HEK293 (cell line): Measurements from ENCODE around the gene TSR1.

ENCODE experiments used
- GLIS2 ChIP-seq: fragments of 450-650 bp; formaldehyde crosslinking; IDR thresholded peaks from 2 replicates; pipeline ENCODE4 v1.5.1; 2016; ENCODE audit warnings: missing biosample characterization, missing genetic modification characterization
- HOXC10 ChIP-seq: sonication (generic); formaldehyde crosslinking; IDR thresholded peaks from 2 replicates; pipeline ENCODE4 v1.8.1; 2023; ENCODE audit warnings: mild to moderate bottlenecking, missing genetic modification reagents
- IKZF3 ChIP-seq: fragments of 450-650 bp; IDR thresholded peaks from 2 replicates; pipeline ENCODE4 v1.5.0; 2018; ENCODE audit warnings: missing biosample characterization, mild to moderate bottlenecking, missing genetic modification characterization, moderate library complexity
- KLF10 ChIP-seq: fragments of 450-650 bp; IDR thresholded peaks from 2 replicates; pipeline ENCODE4 v1.5.1; 2018; ENCODE audit warnings: missing biosample characterization, mild to moderate bottlenecking, missing genetic modification characterization
- KLF9 ChIP-seq: fragments of 450-650 bp; formaldehyde crosslinking; IDR thresholded peaks from 2 replicates; pipeline ENCODE4 v1.5.1; 2016; ENCODE audit warnings: missing biosample characterization, missing genetic modification characterization, low read depth
- PRDM1 ChIP-seq: fragments of 450-650 bp; formaldehyde crosslinking; IDR thresholded peaks from 2 replicates; pipeline ENCODE4; 2016; ENCODE audit warnings: missing biosample characterization, missing genetic modification characterization
- RBAK ChIP-seq: fragments of 450-650 bp; formaldehyde crosslinking; IDR thresholded peaks from 2 replicates; pipeline ENCODE4 v1.5.1; 2016; ENCODE audit warnings: missing biosample characterization, missing genetic modification characterization
- SCRT2 ChIP-seq: fragments of 450-650 bp; formaldehyde crosslinking; IDR thresholded peaks from 2 replicates; pipeline ENCODE4 v1.5.1; 2016; ENCODE audit warnings: missing biosample characterization, missing genetic modification characterization
- SETDB1 ChIP-seq: IDR thresholded peaks from one replicate; pipeline ENCODE4 v1.6.1; 2017; ENCODE audit warnings: mild to moderate bottlenecking, low read length, moderate library complexity, mixed read lengths; ENCODE audit not compliant: insufficient read length
- SP2 ChIP-seq: fragments of 450-650 bp; formaldehyde crosslinking; IDR thresholded peaks from 2 replicates; pipeline ENCODE4 v1.5.1; 2016; ENCODE audit warnings: missing biosample characterization, missing genetic modification characterization
- TCF7L2 ChIP-seq: IDR thresholded peaks from 2 replicates; pipeline ENCODE4 v1.6.1; 2011; ENCODE audit warnings: low read depth, mild to moderate bottlenecking, inconsistent platforms, low read length, moderate library complexity, borderline replicate concordance
- TRIM28 ChIP-seq: IDR thresholded peaks from 2 replicates; pipeline ENCODE4 v1.6.1; 2011; ENCODE audit warnings: low read length, control low read depth, borderline replicate concordance
- ZBTB17 ChIP-seq: fragments of 450-650 bp; formaldehyde crosslinking; IDR thresholded peaks from 2 replicates; pipeline ENCODE4 v1.5.1; 2016; ENCODE audit warnings: missing biosample characterization, missing genetic modification characterization
- ZFHX2 ChIP-seq: fragments of 450-650 bp; formaldehyde crosslinking; conservative IDR thresholded peaks from 2 replicates; pipeline ENCODE4 v1.5.1; 2016; ENCODE audit warnings: missing biosample characterization, missing genetic modification characterization
- ZNF121 ChIP-seq: fragments of 450-650 bp; formaldehyde crosslinking; IDR thresholded peaks from 2 replicates; pipeline ENCODE4 v1.5.1; 2016; ENCODE audit warnings: missing biosample characterization, missing genetic modification characterization
- ZNF132 ChIP-seq: fragments of 450-650 bp; formaldehyde crosslinking; IDR thresholded peaks from 2 replicates; pipeline ENCODE4 v1.5.1; 2017; ENCODE audit warnings: missing biosample characterization, missing genetic modification characterization, borderline replicate concordance
- ZNF175 ChIP-seq: fragments of 450-650 bp; formaldehyde crosslinking; IDR thresholded peaks from 2 replicates; pipeline ENCODE4 v1.5.1; 2016; ENCODE audit warnings: missing biosample characterization, missing genetic modification characterization
- ZNF221 ChIP-seq: fragments of 450-650 bp; formaldehyde crosslinking; IDR thresholded peaks from 2 replicates; pipeline ENCODE4 v1.5.1; 2017; ENCODE audit warnings: missing biosample characterization, missing genetic modification characterization, borderline replicate concordance
- ZNF239 ChIP-seq: fragments of 450-650 bp; formaldehyde crosslinking; IDR thresholded peaks from 2 replicates; pipeline ENCODE4 v1.5.1; 2016; ENCODE audit warnings: missing biosample characterization, missing genetic modification characterization
- ZNF302 ChIP-seq: fragments of 450-650 bp; formaldehyde crosslinking; IDR thresholded peaks from 2 replicates; pipeline ENCODE4 v1.5.1; 2016; ENCODE audit warnings: missing biosample characterization, missing genetic modification characterization, low read depth
- ZNF354C ChIP-seq: fragments of 450-650 bp; formaldehyde crosslinking; IDR thresholded peaks from 2 replicates; pipeline ENCODE4 v1.5.1; 2016; ENCODE audit warnings: missing biosample characterization, missing genetic modification characterization, low read depth, borderline replicate concordance
- ZNF394 ChIP-seq: fragments of 450-650 bp; formaldehyde crosslinking; IDR thresholded peaks from 2 replicates; pipeline ENCODE4 v1.5.1; 2016; ENCODE audit warnings: missing biosample characterization, missing genetic modification characterization, mild to moderate bottlenecking, moderate library complexity, borderline replicate concordance
- ZNF48 ChIP-seq: fragments of 450-650 bp; formaldehyde crosslinking; IDR thresholded peaks from 2 replicates; pipeline ENCODE4 v1.5.1; 2016; ENCODE audit warnings: missing biosample characterization, missing genetic modification characterization
- ZNF501 ChIP-seq: fragments of 450-650 bp; formaldehyde crosslinking; IDR thresholded peaks from 2 replicates; pipeline ENCODE4 v1.5.1; 2016; ENCODE audit warnings: missing biosample characterization, missing genetic modification characterization
- ZNF544 ChIP-seq: fragments of 450-650 bp; formaldehyde crosslinking; IDR thresholded peaks from 2 replicates; pipeline ENCODE4 v1.5.0; 2017; ENCODE audit warnings: missing biosample characterization, missing genetic modification characterization
- ZNF555 ChIP-seq: fragments of 450-650 bp; formaldehyde crosslinking; conservative IDR thresholded peaks from 2 replicates; pipeline ENCODE4 v1.5.1; 2017; ENCODE audit warnings: missing biosample characterization, mild to moderate bottlenecking, missing genetic modification characterization, inconsistent platforms
- ZNF585B ChIP-seq: fragments of 450-650 bp; formaldehyde crosslinking; IDR thresholded peaks from 2 replicates; pipeline ENCODE4 v1.5.1; 2016; ENCODE audit warnings: missing biosample characterization, missing genetic modification characterization
- ZNF623 ChIP-seq: fragments of 450-650 bp; formaldehyde crosslinking; IDR thresholded peaks from 2 replicates; pipeline ENCODE4 v1.5.1; 2016; ENCODE audit warnings: missing biosample characterization, missing genetic modification characterization
- ZNF658 ChIP-seq: fragments of 450-650 bp; formaldehyde crosslinking; IDR thresholded peaks from 2 replicates; pipeline ENCODE4; 2016; ENCODE audit warnings: missing biosample characterization, missing genetic modification characterization
- ZNF660 ChIP-seq: fragments of 450-650 bp; IDR thresholded peaks from 2 replicates; pipeline ENCODE4 v1.5.1; 2018; ENCODE audit warnings: missing biosample characterization, mild to moderate bottlenecking, missing genetic modification characterization
- ZNF747 ChIP-seq: fragments of 450-650 bp; formaldehyde crosslinking; IDR thresholded peaks from 2 replicates; pipeline ENCODE4 v1.5.1; 2016; ENCODE audit warnings: missing biosample characterization, missing genetic modification characterization
- ZNF785 ChIP-seq: fragments of 450-650 bp; formaldehyde crosslinking; IDR thresholded peaks from 2 replicates; pipeline ENCODE4 v1.5.1; 2016; ENCODE audit warnings: missing biosample characterization, missing genetic modification characterization
- ZSCAN30 ChIP-seq: fragments of 450-650 bp; IDR thresholded peaks from 2 replicates; pipeline ENCODE4 v1.5.1; 2018; ENCODE audit warnings: missing biosample characterization, mild to moderate bottlenecking, missing genetic modification characterization, moderate library complexity
- TF ChIP-seq, protein P1 (sequence below): fragments of 450-650 bp; formaldehyde crosslinking; IDR thresholded peaks from 2 replicates; pipeline ENCODE4 v1.5.1; 2016; ENCODE audit warnings: missing biosample characterization, missing genetic modification characterization
- TF ChIP-seq, protein P2 (sequence below): fragments of 450-650 bp; formaldehyde crosslinking; conservative IDR thresholded peaks from 2 replicates; pipeline ENCODE4 v1.5.1; 2016; ENCODE audit warnings: low read depth, missing biosample characterization, missing genetic modification characterization
- TF ChIP-seq, protein P3 (sequence below): fragments of 450-650 bp; formaldehyde crosslinking; IDR thresholded peaks from 2 replicates; pipeline ENCODE4 v1.5.1; 2016; ENCODE audit warnings: missing biosample characterization, missing genetic modification characterization

The TSR1 gene

DNA sequence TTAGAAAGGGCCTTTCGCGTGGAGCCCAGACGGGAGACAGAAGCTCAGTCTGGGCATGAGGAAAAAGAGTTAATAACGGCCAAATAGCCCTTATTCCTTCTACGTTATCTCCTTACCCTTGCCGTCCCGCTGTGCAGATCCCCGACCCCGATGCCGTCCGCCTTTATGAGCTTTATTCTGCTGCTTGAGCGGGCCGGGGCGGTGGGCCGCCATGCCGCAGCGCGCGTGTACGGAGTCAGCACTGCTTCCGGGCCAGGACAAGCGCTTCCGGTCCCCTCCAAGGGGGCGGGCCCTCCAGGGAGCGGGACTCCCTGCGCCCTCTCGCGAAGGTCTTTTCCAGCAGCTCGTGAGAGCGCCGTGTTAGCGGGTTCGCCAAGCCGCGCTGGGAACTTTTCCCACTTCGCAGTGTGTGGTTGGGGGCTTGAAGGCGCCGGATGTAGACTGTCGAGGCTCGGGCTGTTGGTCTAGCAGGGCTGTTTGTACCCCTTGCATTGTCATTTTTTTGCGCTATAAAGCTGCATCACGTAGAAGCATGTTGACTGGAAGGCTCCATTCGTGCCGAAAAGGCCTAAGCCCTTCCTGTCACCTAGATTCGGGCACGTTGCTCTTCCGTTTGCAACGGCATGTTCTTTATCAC lies at the start of gene TSR1 (continued):
- TF ChIP-seq, protein P1, sequence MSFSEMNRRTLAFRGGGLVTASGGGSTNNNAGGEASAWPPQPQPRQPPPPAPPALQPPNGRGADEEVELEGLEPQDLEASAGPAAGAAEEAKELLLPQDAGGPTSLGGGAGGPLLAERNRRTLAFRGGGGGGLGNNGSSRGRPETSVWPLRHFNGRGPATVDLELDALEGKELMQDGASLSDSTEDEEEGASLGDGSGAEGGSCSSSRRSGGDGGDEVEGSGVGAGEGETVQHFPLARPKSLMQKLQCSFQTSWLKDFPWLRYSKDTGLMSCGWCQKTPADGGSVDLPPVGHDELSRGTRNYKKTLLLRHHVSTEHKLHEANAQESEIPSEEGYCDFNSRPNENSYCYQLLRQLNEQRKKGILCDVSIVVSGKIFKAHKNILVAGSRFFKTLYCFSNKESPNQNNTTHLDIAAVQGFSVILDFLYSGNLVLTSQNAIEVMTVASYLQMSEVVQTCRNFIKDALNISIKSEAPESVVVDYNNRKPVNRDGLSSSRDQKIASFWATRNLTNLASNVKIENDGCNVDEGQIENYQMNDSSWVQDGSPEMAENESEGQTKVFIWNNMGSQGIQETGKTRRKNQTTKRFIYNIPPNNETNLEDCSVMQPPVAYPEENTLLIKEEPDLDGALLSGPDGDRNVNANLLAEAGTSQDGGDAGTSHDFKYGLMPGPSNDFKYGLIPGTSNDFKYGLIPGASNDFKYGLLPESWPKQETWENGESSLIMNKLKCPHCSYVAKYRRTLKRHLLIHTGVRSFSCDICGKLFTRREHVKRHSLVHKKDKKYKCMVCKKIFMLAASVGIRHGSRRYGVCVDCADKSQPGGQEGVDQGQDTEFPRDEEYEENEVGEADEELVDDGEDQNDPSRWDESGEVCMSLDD (tag by site-specific recombination) = no peak
- TF ChIP-seq ZNF239 (tag by site-specific recombination) (no peak), ZNF121 (tag by site-specific recombination) (no peak), ZNF302 (tag by site-specific recombination) (no peak), ZBTB17 (peak; percentile 83), ZNF354C (tag by site-specific recombination) (no peak), IKZF3 (tag by site-specific recombination) (peak; percentile 92), SCRT2 (tag by site-specific recombination) (no peak), ZNF660 (tag by site-specific recombination) (0 out of 2 replicates have a peak, but pooled peaks have one; percentile 65), KLF10 (tag by site-specific recombination) (no peak), ZNF585B (tag by site-specific recombination) (no peak), ZNF175 (tag by site-specific recombination) (no peak), SETDB1 (peak; percentile 15), ZNF132 (tag by site-specific recombination) (no peak), ZNF785 (tag by site-specific recombination) (no peak), ZNF48 (tag by site-specific recombination) (no peak), TRIM28 (peak; percentile 57; the same call in 1 of the 2 replicates), ZNF747 (tag by site-specific recombination) (no peak), TCF7L2 (no peak), ZSCAN30 (tag by site-specific recombination) (peak; percentile 67; the same call in 1 of the 2 replicates), RBAK (no peak), PRDM1 (no peak), KLF9 (tag by site-specific recombination) (peak; percentile 88), ZNF394 (tag by site-specific recombination) (peak; percentile 53; the same call in 1 of the 2 replicates), ZNF501 (tag by site-specific recombination) (peak; percentile 80; the same call in 1 of the 2 replicates), ZNF623 (no peak; the same call in 1 of the 2 replicates), ZNF221 (no peak), ZNF658 (tag by site-specific recombination) (no peak), GLIS2 (tag by site-specific recombination) (peak; percentile 97), SP2 (tag by site-specific recombination) (peak; percentile 90), ZNF544 (tag by site-specific recombination) (no peak), HOXC10 (0 out of 2 replicates have a peak, but pooled peaks have one; percentile 69), ZFHX2 (tag by site-specific recombination) (peak; percentile 62), ZNF555 (tag by site-specific recombination) (no peak)
- TF ChIP-seq, protein P2, sequence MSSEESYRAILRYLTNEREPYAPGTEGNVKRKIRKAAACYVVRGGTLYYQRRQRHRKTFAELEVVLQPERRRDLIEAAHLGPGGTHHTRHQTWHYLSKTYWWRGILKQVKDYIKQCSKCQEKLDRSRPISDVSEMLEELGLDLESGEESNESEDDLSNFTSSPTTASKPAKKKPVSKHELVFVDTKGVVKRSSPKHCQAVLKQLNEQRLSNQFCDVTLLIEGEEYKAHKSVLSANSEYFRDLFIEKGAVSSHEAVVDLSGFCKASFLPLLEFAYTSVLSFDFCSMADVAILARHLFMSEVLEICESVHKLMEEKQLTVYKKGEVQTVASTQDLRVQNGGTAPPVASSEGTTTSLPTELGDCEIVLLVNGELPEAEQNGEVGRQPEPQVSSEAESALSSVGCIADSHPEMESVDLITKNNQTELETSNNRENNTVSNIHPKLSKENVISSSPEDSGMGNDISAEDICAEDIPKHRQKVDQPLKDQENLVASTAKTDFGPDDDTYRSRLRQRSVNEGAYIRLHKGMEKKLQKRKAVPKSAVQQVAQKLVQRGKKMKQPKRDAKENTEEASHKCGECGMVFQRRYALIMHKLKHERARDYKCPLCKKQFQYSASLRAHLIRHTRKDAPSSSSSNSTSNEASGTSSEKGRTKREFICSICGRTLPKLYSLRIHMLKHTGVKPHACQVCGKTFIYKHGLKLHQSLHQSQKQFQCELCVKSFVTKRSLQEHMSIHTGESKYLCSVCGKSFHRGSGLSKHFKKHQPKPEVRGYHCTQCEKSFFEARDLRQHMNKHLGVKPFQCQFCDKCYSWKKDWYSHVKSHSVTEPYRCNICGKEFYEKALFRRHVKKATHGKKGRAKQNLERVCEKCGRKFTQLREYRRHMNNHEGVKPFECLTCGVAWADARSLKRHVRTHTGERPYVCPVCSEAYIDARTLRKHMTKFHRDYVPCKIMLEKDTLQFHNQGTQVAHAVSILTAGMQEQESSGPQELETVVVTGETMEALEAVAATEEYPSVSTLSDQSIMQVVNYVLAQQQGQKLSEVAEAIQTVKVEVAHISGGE (tag by site-specific recombination) = peak; percentile 96
- TF ChIP-seq, protein P3, sequence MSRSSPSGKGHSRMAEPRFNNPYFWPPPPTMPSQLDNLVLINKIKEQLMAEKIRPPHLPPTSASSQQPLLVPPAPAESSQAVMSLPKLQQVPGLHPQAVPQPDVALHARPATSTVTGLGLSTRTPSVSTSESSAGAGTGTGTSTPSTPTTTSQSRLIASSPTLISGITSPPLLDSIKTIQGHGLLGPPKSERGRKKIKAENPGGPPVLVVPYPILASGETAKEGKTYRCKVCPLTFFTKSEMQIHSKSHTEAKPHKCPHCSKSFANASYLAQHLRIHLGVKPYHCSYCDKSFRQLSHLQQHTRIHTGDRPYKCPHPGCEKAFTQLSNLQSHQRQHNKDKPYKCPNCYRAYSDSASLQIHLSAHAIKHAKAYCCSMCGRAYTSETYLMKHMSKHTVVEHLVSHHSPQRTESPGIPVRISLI = no peak
